Measurements from ENCODE around the gene VWC2.

DNA sequence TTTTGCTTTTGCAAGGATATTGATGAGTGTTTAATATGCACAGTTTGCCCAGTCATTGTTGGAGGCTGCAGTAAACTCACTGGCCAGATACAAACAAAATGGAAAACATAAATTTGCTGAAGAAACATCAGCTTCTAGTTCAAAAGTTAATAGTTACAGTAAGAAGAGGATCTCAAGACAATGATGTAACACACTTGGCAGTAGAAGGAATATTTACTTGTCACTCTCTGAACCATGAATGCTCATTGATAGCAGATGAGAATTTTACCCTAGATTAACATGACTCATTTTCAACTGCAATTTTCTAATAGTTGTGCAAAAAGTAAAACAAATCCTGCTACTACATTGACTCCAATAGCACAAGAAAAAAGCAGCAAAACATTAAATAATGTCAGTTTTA is 47.7 kb downstream of the VWC2 start:
- no peak for TF ChIP-seq POLR2A (IDR thresholded peaks at IDR 0.05)
- TF ChIP-seq, protein P1, sequence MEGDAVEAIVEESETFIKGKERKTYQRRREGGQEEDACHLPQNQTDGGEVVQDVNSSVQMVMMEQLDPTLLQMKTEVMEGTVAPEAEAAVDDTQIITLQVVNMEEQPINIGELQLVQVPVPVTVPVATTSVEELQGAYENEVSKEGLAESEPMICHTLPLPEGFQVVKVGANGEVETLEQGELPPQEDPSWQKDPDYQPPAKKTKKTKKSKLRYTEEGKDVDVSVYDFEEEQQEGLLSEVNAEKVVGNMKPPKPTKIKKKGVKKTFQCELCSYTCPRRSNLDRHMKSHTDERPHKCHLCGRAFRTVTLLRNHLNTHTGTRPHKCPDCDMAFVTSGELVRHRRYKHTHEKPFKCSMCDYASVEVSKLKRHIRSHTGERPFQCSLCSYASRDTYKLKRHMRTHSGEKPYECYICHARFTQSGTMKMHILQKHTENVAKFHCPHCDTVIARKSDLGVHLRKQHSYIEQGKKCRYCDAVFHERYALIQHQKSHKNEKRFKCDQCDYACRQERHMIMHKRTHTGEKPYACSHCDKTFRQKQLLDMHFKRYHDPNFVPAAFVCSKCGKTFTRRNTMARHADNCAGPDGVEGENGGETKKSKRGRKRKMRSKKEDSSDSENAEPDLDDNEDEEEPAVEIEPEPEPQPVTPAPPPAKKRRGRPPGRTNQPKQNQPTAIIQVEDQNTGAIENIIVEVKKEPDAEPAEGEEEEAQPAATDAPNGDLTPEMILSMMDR (IDR thresholded peaks at IDR 0.05): no peak
